Hematopoietic multipotent progenitor cell treated with erythropoietin and hydrocortisone succinate and interleukin-3 and kit ligand, for 8 days (in vitro differentiated cells): ENCODE measurements around the gene UGT1A9.

Experiments
- DNase-seq: peaks from one replicate; pipeline ENCODE4 v3.0.0-alpha.2; 2015

Gene UGT1A9

DNA sequence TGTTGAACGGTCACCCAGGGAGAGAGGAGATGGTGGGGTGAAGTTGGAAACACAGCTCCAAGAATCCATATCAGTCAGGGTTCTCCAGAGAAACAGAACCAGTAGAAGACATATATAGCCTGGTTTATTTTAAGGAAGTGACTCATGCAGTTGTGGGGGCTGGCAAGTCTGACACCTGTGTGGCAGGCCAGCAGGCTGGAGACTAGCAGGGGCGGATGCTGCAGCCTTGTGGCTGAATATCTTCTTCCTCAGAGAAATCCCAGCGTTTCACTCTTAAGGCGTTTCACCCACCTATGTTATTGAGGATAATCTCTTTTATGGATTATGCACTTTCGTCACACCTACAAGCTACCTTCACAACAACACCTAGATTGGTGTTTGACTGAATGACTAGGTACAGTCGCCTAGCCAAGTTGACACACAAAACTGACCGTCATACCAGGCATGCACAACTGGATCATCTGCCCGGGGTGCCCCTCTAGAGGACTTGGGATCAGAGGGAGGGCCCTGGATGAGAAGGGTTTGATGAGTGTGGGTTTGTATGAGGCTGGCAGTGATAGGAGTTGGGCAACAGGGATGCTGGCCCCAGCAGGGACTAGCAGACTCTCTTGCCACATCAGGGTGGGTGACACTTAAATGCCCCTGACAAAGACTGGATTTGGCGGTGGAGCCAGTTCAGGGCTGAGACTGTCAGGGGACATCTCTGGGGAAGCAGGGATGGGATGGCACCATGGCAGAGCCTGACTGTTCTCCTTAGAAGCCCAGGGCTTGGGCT, 129.8 kb downstream of the UGT1A9 start:
- DNase-seq, result no peak

DNA sequence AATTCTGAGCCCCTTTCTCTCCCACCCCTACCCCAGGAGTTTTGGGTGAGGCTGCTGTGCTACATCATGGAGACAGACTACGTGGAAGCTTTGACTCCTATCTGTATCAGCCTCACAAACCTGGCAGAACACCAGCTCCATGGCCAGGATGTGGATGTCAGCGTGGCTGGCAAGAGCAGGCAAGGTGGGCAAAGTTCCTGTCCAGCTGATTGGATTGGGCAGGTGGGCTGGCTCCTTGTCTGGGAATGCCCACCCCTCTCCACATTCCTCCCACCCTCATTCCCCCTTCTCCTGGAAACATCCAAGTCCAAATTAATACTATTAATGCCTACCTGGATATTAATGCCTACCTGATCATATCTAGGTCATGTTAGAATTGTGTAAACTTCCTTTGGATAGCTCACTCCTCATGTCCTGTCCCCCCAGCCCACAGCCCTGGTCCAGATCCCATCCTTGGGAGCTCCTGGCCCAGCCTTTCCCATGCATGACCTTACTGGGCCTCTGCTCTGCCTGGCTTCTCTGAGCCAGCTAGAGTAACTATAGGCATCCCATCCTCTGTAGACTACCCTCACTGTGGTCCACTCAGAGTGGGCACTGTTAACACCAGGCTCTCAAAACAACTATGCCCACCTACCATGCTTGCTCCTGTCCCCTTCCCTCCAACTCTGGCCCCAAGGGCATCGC, 130.6 kb downstream of the UGT1A9 start:
- DNase-seq, result no peak

DNA sequence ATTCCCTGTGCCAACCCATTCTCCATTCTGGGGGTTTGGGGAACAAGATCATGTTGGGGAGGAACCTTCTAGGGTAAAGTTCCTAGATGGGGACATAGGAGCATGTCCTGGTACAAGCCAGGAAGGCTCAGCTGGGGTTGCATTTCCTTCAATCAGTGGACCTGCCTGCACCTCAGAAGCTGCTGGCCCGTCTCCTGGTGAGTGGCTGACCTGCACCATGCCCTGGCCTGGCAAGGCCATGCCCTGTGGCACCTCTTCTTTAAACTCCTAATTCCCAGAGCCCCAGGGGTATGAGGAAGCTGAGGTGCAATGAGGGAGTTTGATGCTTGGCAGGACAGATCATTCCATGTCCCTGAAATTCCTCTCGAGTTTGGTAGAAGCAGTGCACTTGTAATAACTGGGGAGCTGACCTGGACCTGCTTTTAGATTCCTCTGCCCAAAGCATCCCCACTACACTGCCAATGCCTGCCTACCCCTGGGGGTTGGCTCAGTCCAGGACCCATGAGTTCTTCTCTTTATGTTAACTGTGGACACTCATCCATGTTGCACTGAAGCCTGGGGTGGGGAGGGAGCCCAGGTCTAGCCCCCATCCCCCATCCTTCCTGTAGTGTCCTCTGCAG, 131.7 kb downstream of the UGT1A9 start:
- DNase-seq, result no peak

DNA sequence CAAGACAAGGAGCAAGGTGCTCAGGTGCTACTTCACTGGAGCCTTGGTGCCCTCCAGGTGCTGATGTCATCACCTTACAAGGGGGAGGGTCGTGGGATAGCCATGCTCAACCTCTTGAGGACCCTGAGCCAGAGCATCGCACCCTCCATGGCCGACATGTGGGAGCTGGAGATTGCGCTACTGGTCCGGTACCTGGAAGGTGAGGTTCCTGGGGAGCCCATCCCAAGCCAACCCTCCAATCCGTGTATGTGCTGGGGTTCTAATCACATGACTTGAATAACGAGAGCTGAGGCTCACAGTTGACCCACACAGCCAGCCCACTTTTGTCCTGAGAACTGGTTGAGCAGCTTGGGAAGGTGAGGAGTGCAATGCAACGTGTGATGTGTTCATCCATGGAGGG, 132.3 kb downstream of the UGT1A9 start:
- no peak for DNase-seq

DNA sequence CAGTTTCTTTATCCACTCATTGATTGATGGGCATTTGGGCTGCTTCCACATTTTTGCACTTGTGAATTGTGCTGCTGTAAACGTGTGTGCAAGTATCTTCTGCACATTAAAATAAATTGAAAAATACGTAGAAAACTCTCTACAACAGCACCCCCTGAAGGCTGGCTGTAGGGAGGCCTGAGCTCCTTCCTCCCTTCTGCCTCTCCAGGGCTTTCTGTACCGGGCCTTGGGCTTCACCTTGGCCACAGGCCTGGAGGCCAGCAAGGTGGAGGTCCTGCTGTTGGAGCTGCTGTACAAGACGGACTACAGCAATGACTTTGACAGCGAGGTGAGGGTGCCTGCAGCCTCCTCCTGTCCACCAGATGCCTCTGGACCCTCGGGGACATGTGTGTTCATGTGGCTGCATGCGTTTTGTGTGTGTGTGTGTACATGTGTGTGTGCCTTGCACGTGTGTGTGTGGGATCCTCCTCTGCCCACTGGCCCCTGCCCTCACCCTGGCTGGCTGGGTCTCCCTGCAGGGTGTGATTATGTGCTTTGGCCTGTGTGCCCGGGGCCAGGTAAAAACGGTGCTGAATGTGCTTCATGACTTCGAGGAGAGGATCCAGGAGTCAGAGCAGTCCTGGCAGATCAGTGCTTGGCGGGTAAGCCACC, 135.6 kb downstream of the UGT1A9 start:
- no peak for DNase-seq

- DNase-seq, result no peak
Observed at GRCh38 chr2:233807966-233808935, 136.6 kb downstream of the UGT1A9 start.

DNA sequence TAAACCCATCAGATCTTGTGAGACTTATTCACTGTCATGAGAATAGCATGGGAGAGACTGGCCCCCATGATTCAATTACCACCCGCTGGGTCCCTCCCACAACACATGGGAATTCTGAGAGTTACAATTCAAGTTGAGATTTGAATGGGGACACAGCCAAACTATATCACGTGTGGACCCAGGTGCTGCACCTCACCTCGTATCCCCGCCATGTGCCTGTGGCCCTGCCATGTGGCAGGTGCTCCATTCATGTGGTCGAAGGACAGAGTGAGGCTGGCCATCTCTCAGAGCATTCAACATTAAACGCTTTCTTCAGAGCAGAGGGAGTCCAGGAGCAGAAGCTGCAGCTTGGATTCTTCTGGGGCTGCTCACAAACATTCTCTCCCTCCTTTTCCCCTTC, 138.7 kb downstream of the UGT1A9 start:
- no peak for DNase-seq

- DNase-seq, result no peak
Observed at GRCh38 chr2:233811087-233811486, 139.4 kb downstream of the UGT1A9 start.

DNA sequence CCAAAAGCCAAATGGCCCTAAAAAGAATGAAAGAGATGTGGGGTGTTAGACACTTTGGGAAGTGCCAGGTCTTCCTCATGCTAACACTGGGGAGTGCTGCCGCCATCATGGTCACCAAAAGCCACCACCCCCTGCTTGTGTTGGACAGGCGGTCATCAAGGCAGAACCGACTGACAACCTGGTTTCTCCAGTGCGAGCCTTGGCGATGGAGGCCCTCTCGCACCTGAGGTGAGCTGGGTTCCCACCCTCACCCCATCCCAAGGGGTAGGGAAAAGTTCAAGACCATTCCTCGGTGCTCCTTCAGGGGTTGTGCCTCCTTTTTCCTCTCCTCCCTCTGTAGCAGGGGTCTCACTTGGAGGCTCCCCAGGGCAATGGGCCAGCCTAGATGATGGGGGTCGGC, 140.0 kb downstream of the UGT1A9 start:
- no peak for DNase-seq

DNA sequence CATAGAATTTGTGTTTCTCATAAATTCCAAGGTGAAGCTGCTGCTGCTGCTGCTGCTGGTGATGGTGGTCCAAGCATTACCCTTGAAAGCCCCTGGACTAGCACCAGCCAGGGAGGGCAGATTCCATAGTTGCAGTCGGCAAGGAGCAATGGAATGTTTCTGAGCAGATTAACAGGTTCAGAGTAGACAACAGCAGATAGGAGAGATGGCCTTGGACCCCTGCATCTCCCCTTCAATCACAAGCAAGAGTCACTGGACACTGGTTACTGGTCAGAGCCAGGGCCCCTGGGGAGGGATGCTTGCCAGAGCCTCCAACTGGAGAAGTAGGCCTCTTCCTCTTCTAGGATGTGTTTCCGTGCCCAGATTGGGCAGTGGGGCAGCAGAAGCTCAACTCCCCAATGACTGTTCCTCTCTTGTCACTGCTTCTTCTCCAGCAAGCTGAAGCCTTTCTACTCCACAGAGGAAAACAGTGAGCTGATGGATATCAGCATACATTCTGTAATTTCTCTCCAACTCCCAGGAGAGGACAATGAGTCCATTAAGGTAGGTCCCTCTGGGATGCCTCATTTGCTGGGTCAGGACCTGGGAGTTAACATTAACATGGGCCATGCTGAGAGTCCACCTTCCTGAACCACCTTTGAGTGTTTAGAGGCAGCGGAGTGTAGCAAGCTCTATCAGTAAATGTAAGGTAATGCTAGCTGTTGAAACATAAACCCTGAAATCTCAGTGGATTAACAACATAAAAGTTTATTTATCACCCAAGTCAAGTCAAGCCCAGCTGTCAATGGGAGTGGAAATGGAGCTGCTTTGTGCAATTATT, 141.7 kb downstream of the UGT1A9 start:
- DNase-seq, result no peak

GRCh38 chr2:233814056-233814835, 142.5 kb downstream of the UGT1A9 start:
- DNase-seq, result no peak

GRCh38 chr2:233815861-233816260, 144.2 kb downstream of the UGT1A9 start:
- no peak for DNase-seq

- DNase-seq, result no peak
Observed at GRCh38 chr2:233816334-233816733, 144.6 kb downstream of the UGT1A9 start.

GRCh38 chr2:233816771-233817170, 145.1 kb downstream of the UGT1A9 start:
- no peak for DNase-seq

- DNase-seq, result no peak
Observed at GRCh38 chr2:233817361-233817911, 145.7 kb downstream of the UGT1A9 start.

DNA sequence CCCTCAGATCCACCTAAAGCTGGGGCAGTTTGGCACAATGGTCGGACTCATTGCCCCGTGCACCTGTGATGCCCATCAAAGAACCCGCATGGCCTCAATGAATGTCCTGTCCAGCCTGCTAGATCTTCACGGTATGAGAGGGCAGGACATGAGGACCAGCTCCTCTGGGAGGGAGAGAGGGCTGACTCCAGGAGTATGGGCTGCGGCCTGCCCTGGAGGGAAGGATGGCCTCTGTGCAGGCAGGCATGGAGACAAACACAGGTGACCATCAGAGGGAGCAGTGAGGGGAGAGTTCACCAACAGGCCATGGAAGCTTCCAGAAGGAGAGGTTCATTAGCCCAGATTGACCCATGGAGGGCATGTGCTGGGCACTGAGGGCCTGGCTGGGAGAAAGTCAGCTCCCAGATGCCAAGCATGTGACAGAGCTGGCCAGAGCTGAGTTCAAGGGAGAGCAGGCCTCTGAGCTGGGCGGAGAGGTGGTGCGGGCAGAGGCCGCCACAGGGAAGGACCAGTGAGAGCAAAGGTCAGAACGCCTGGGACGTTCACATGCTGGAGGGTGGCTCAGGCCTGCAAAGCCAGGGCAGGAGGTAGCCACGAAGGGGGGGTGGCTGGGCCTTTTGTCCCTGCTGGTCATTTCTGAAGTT, 146.4 kb downstream of the UGT1A9 start:
- no peak for DNase-seq

- no peak for DNase-seq
Observed at GRCh38 chr2:233818639-233819621, 147.2 kb downstream of the UGT1A9 start.
